ENCODE results near the gene STX2.
"Not testable (repeated sequence)": the region's sequence is repeated elsewhere in the genome, so short reads cannot be mapped to it uniquely, and the experiment has no call there.

GRCh38 chr12:130848105-130848504 is 9.1 kb upstream of the STX2 start:
- TF ChIP-seq POLR2AphosphoS5 (IDR thresholded peaks at IDR 0.05); CTCF (IDR thresholded peaks at IDR 0.05); POLR2A (IDR thresholded peaks at IDR 0.05); EP300 (IDR thresholded peaks at IDR 0.05; ENCODE audit: low read depth): not testable (repeated sequence)
